Astrocyte (in vitro differentiated cells and primary cell): ENCODE data around the gene CPA1. TPM values are rescaled to one million over a fixed set of nuclear protein-coding genes. Genes with fewer than 3 reads are reported as not detected.

ENCODE experiments used
- DNase-seq: peaks from one replicate; pipeline ENCODE4 v3.0.0-alpha.2; 2010; ENCODE audit warnings: low read depth
- FAIRE-seq: peaks from 2 replicates; lab custom pipeline; 2011; peaks lifted over from hg19 to GRCh38; lab: Jason Lieb, UNC
- H2AFZ ChIP-seq: 2 replicates; pipeline ENCODE4 v1.6.0; 2012; ENCODE audit warnings: low read depth, low read length, inconsistent platforms
- H3K27ac ChIP-seq: 2 replicates; pipeline ENCODE4 v1.5.1; 2011; ENCODE audit warnings: low read depth, low read length, inconsistent platforms
- H3K27me3 ChIP-seq: 2 replicates; pipeline ENCODE4 v1.6.0; 2011; ENCODE audit warnings: low read length, inconsistent platforms; ENCODE audit not compliant: insufficient read depth
- H3K36me3 ChIP-seq: 2 replicates; pipeline ENCODE4 v1.5.1; 2011; ENCODE audit warnings: low read length, inconsistent platforms; ENCODE audit not compliant: insufficient read depth
- H3K4me1 ChIP-seq: 2 replicates; pipeline ENCODE4 v1.5.1; 2011; ENCODE audit warnings: low read length, inconsistent platforms; ENCODE audit not compliant: insufficient read depth
- H3K4me2 ChIP-seq: 2 replicates; pipeline ENCODE4 v1.6.0; 2012; ENCODE audit warnings: low read length, inconsistent platforms
- H3K4me3 ChIP-seq: 2 replicates; pipeline ENCODE4 v1.5.1; 2011; ENCODE audit warnings: low read depth, mild to moderate bottlenecking, low read length, inconsistent platforms; ENCODE audit not compliant: insufficient read depth
- H3K79me2 ChIP-seq: 2 replicates; pipeline ENCODE4 v1.6.0; 2012; ENCODE audit warnings: mild to moderate bottlenecking, low read length, inconsistent platforms; ENCODE audit not compliant: insufficient read depth
- H3K9ac ChIP-seq: 2 replicates; pipeline ENCODE4 v1.6.0; 2012; ENCODE audit warnings: mild to moderate bottlenecking, low read length, inconsistent platforms
- H3K9me3 ChIP-seq: 2 replicates; pipeline ENCODE4 v1.5.1; 2012; ENCODE audit warnings: low read depth, mild to moderate bottlenecking, low read length, inconsistent platforms; ENCODE audit not compliant: insufficient read depth
- H4K20me1 ChIP-seq: 2 replicates; pipeline ENCODE4 v1.6.0; 2012; ENCODE audit warnings: low read length, inconsistent platforms; ENCODE audit not compliant: insufficient read depth
- H3K27ac Mint-ChIP-seq: one replicate; pipeline ENCODE4 v1.8.0; 2021; ENCODE audit warnings: mild to moderate bottlenecking, mixed read lengths; ENCODE audit not compliant: unreplicated experiment
- H3K27me3 Mint-ChIP-seq: one replicate; pipeline ENCODE4 v1.8.0; 2021; ENCODE audit warnings: low read depth, mixed read lengths; ENCODE audit not compliant: unreplicated experiment
- H3K36me3 Mint-ChIP-seq: one replicate; pipeline ENCODE4 v1.8.0; 2021; ENCODE audit warnings: low read depth, mixed read lengths; ENCODE audit not compliant: unreplicated experiment
- H3K4me1 Mint-ChIP-seq: one replicate; pipeline ENCODE4 v1.8.0; 2021; ENCODE audit warnings: low read depth, mixed read lengths; ENCODE audit not compliant: unreplicated experiment
- H3K4me3 Mint-ChIP-seq: one replicate; pipeline ENCODE4 v1.8.0; 2021; ENCODE audit warnings: mild to moderate bottlenecking, moderate library complexity, mixed read lengths; ENCODE audit not compliant: unreplicated experiment
- H3K9me3 Mint-ChIP-seq: one replicate; pipeline ENCODE4 v1.8.0; 2021; ENCODE audit warnings: mild to moderate bottlenecking, mixed read lengths; ENCODE audit not compliant: unreplicated experiment
- CTCF ChIP-seq: IDR thresholded peaks from 2 replicates; pipeline ENCODE4 v1.5.1; 2011; ENCODE audit warnings: low read depth, mild to moderate bottlenecking, inconsistent platforms, low read length, moderate library complexity; ENCODE audit not compliant: insufficient read depth
- EZH2 ChIP-seq: IDR thresholded peaks from 2 replicates; pipeline ENCODE4 v1.6.1; 2012; ENCODE audit warnings: mild to moderate bottlenecking, low read length, inconsistent platforms; ENCODE audit not compliant: insufficient read depth
- total RNA-seq: library from RNA; stranded (reverse); gene quantifications from 2 replicates; pipeline ENCODE4 v1.2.1, GENCODE V29; 2021

Gene CPA1
- total RNA-seq, 1 donor from 2014 or later = not detected

- TF ChIP-seq EZH2 (no peak), CTCF (no peak)
- no peak overlapping the region for H3K4me3 ChIP-seq
- Mint-ChIP-seq H3K36me3 (no peaks in the 10 kb centered on the region), H3K4me3 (no peak overlapping the region), H3K9me3 (peaks cover 20% of the 10 kb centered on the region), H3K27ac (no peak overlapping the region), H3K4me1 (peaks cover 21% of the 10 kb centered on the region), H3K27me3 (peaks cover 2% of the 10 kb centered on the region)
- H3K9ac ChIP-seq = no peak overlapping the region
- no peak overlapping the region for H3K27ac ChIP-seq
- no peaks in the 10 kb centered on the region for H3K27me3 ChIP-seq
- no peak overlapping the region for H2AFZ ChIP-seq
- peaks cover 9% of the 10 kb centered on the region for H3K9me3 ChIP-seq
- DNase-seq (no peak), FAIRE-seq (no peak)
- H3K36me3 ChIP-seq = no peaks in the 10 kb centered on the region
- no peaks in the 10 kb centered on the region for H4K20me1 ChIP-seq
- no peaks in the 10 kb centered on the region for H3K79me2 ChIP-seq
- H3K4me2 ChIP-seq = no peak overlapping the region
- H3K4me1 ChIP-seq = peaks cover 26% of the 10 kb centered on the region
Measured at GRCh38 chr7:130377178-130377577, 3.1 kb upstream of the CPA1 start.

GRCh38 chr7:130379019-130379418, 1.3 kb upstream of the CPA1 start:
- Mint-ChIP-seq H3K9me3 (peaks cover 20% of the 10 kb centered on the region), H3K36me3 (no peaks in the 10 kb centered on the region), H3K27ac (no peak overlapping the region), H3K4me1 (peaks cover 4% of the 10 kb centered on the region), H3K4me3 (no peak overlapping the region), H3K27me3 (peaks cover 2% of the 10 kb centered on the region)
- DNase-seq (no peak), FAIRE-seq (no peak)
- Histone ChIP-seq H3K4me1 (peaks cover 9% of the 10 kb centered on the region), H3K27ac (no peak overlapping the region), H3K4me3 (no peak overlapping the region), H3K4me2 (no peak overlapping the region), H3K9me3 (peaks cover 9% of the 10 kb centered on the region), H4K20me1 (no peaks in the 10 kb centered on the region), H3K36me3 (no peaks in the 10 kb centered on the region), H3K79me2 (no peaks in the 10 kb centered on the region), H3K9ac (no peak overlapping the region), H2AFZ (no peak overlapping the region), H3K27me3 (no peaks in the 10 kb centered on the region)
- TF ChIP-seq CTCF (no peak), EZH2 (no peak)

GRCh38 chr7:130379532-130379920, 768 bp upstream of the CPA1 start:
- Histone ChIP-seq H3K4me2 (no peak overlapping the region), H3K79me2 (no peaks in the 10 kb centered on the region), H3K27ac (no peak overlapping the region), H3K9me3 (peaks cover 9% of the 10 kb centered on the region), H3K9ac (no peak overlapping the region), H4K20me1 (no peaks in the 10 kb centered on the region), H2AFZ (no peak overlapping the region), H3K4me1 (peaks cover 4% of the 10 kb centered on the region), H3K36me3 (no peaks in the 10 kb centered on the region), H3K4me3 (no peak overlapping the region), H3K27me3 (no peaks in the 10 kb centered on the region)
- Mint-ChIP-seq H3K27me3 (peaks cover 5% of the 10 kb centered on the region), H3K27ac (no peak overlapping the region), H3K36me3 (no peaks in the 10 kb centered on the region), H3K9me3 (peaks cover 20% of the 10 kb centered on the region), H3K4me3 (no peak overlapping the region), H3K4me1 (no peaks in the 10 kb centered on the region)
- FAIRE-seq (no peak), DNase-seq (no peak)
- TF ChIP-seq CTCF (no peak), EZH2 (no peak)
